Measurements from ENCODE around the gene ADAMTS17. TPM values are rescaled to one million over a fixed set of nuclear protein-coding genes. Genes with fewer than 3 reads are reported as not detected.

Gene ADAMTS17
- total RNA-seq, 2 experiments from 2014 or later: 0.81 to 1.0 TPM

DNA sequence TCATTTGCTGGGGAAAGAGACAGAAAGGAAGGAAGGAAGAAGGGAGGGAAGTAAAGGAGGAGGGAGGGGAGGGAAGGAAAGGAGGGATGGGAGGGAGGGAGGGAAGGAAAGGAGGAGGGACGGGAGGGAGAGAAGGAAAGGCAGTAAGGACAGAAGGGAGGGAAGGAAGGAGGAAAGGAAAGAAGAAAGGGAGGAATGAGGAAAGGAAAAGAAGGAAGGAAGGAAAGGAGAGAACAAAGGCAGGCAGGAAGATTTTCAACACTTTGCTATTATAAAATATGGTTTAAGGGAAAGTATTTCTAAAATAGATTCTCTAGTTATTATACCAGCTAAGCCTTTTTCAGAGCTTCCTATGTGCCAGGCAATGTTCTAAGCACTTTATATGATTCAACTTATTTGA is 330.5 kb downstream of the ADAMTS17 start:
- Mint-ChIP-seq H3K4me1 (ENCODE audit: low read depth) (no peaks in the 10 kb centered on the region), H3K27ac (no peak overlapping the region)
- CTCF ChIA-PET: no interaction called here

DNA sequence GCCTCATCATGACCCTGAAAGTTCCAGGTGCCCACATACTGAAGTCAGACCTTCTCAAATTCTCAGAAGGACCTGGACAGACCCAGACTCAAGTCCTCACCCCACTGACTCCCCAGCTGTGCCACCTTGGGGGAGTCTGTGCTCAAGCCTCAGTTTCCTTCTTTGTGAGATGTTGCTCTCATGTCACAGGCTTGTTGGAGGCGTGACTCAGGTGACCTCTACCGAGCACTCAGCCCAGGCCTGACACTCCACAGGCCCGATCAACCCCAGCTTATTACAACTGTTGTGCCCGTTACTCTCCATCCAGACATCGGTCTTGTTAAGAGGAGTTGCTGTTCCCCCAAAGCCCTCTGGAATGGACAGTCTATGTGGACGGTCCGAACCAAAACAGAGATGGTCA is 332.4 kb downstream of the ADAMTS17 start:
- Mint-ChIP-seq H3K27me3 (ENCODE audit: low read depth) (no peaks in the 10 kb centered on the region), H3K9me3 (peaks cover 3% of the 10 kb centered on the region), H3K36me3 (ENCODE audit: low read depth) (peaks cover 1% of the 10 kb centered on the region), H3K4me1 (ENCODE audit: low read depth) (no peaks in the 10 kb centered on the region), H3K27ac (no peak overlapping the region), H3K4me3 (no peak overlapping the region)
- intact Hi-C loops (cut with micrococcal nuclease): no loop called here
- CTCF ChIA-PET: no interaction called here
- DNase-seq: no peak

More for the DNA sequence above, 330.5 kb downstream of the ADAMTS17 start:
- H3K36me3 Mint-ChIP-seq (ENCODE audit: low read depth): peaks cover 1% of the 10 kb centered on the region
- intact Hi-C loops (cut with micrococcal nuclease): no loop called here
- H3K9me3 Mint-ChIP-seq: peaks cover 4% of the 10 kb centered on the region
- H3K27me3 Mint-ChIP-seq (ENCODE audit: low read depth): no peaks in the 10 kb centered on the region
- DNase-seq: no peak
- H3K4me3 Mint-ChIP-seq: no peak overlapping the region

DNA sequence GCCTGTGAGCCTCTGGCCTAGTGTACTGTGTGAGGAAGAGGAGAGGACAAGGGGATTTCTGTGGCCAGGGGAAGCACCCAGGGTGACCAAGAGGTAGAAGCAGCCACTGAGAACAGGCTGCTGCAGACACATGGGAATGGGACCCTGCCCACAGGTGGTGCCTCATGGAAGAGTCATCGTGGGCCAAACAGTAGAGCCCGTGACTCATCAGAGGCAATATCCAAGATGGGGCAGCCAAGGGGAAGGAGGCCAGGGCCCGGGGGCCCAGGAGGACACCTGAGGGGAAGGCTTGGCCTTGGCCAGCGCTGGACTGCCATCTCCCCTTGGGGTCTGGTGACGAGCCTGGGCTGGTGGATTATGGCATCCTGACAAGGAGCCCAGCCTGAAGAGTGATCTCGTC is 333.5 kb downstream of the ADAMTS17 start:
- H3K27me3 Mint-ChIP-seq (ENCODE audit: low read depth): no peaks in the 10 kb centered on the region

DNA sequence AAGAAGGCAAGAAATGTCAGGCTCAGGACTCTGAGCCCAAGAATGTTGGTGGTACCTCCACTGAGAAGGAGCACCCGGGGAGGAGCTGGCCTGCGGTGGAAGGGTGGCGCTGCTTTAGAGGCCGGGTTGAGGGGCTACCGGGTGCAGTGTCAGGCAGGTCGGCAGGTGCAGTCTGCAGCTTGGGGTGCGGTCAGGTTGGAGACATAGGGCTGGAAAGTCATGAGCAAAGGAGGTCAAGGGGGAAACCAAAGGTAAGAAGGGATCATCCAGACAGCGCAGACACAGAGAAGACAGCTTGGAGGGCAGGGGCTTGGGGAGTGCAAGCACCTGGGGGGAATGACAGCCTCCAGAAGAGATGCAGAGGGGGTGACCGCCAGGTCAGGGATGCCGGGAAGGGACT is 334.2 kb downstream of the ADAMTS17 start:
- DNase-seq: no peak
- no peak overlapping the region for H3K27ac Mint-ChIP-seq
- CTCF ChIA-PET: no interaction called here
- H3K4me1 Mint-ChIP-seq (ENCODE audit: low read depth): no peaks in the 10 kb centered on the region
- no peak overlapping the region for H3K4me3 Mint-ChIP-seq
- H3K36me3 Mint-ChIP-seq (ENCODE audit: low read depth): peaks cover 6% of the 10 kb centered on the region
- no peaks in the 10 kb centered on the region for H3K9me3 Mint-ChIP-seq
- intact Hi-C loops (cut with micrococcal nuclease): no loop called here
- H3K27me3 Mint-ChIP-seq (ENCODE audit: low read depth): no peaks in the 10 kb centered on the region

More for the DNA sequence above, 333.5 kb downstream of the ADAMTS17 start:
- Mint-ChIP-seq H3K9me3 (no peaks in the 10 kb centered on the region), H3K4me3 (no peak overlapping the region), H3K27ac (no peak overlapping the region), H3K4me1 (ENCODE audit: low read depth) (no peaks in the 10 kb centered on the region), H3K36me3 (ENCODE audit: low read depth) (peaks cover 6% of the 10 kb centered on the region)
- CTCF ChIA-PET: no interaction called here
- no peak for DNase-seq
- intact Hi-C loops (cut with micrococcal nuclease): no loop called here

DNA sequence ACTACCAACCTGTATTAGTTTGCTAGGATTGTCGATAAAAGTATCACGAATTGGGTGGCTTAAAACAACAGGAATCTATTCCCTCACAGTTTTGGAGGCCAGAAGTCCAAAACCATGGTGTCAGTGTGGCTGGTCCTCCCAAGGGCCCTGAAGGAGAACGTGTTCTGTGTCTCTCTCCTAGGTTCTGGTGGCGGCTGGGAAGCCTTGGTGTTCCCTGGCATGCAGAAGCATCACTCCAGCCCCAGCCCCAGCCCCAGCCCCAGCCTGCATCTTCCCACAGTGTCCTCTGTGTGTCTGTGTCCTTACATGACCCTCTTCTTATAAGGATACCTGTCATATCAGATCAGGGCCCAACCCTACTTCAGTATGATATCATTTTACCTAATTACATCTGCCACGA is 336.1 kb downstream of the ADAMTS17 start:
- H3K9me3 Mint-ChIP-seq: no peaks in the 10 kb centered on the region
- peaks cover 6% of the 10 kb centered on the region for H3K4me1 Mint-ChIP-seq (ENCODE audit: low read depth)
- H3K4me3 Mint-ChIP-seq: no peak overlapping the region
- DNase-seq: no peak
- H3K36me3 Mint-ChIP-seq (ENCODE audit: low read depth): peaks cover 6% of the 10 kb centered on the region
- no peaks in the 10 kb centered on the region for H3K27me3 Mint-ChIP-seq (ENCODE audit: low read depth)
- no peak overlapping the region for H3K27ac Mint-ChIP-seq
- intact Hi-C loops (cut with micrococcal nuclease): no loop called here
- CTCF ChIA-PET: no interaction called here

DNA sequence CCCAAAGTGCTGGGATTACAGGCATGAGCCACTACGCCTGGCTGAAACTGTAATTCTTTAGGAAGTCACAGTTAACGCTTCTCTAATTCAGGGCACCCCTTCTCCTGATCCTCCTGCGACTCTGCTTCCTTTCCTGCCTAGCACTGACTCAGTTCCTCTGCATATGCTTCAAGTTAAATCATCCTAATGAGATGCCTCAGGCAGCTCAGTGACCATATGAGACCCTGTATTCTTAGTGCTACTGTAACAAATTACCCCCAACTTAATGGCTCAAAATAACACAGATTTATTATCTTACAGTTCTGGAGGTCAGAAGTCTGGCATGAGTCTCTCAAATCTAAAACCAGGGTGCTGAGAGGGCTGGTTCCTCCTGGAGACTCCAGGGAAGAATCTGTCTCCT is 336.8 kb downstream of the ADAMTS17 start:
- no peaks in the 10 kb centered on the region for H3K27me3 Mint-ChIP-seq (ENCODE audit: low read depth)
- H3K36me3 Mint-ChIP-seq (ENCODE audit: low read depth): peaks cover 5% of the 10 kb centered on the region
- CTCF ChIA-PET: interaction anchor here (1.1 kb wide), 1 partner anchor 346 kb away, joined by 3 read pairs; no protein-coding TSS in a partner anchor
- DNase-seq: no peak
- H3K27ac Mint-ChIP-seq: no peak overlapping the region
- no peak overlapping the region for H3K4me3 Mint-ChIP-seq
- peaks cover 6% of the 10 kb centered on the region for H3K4me1 Mint-ChIP-seq (ENCODE audit: low read depth)
- no peaks in the 10 kb centered on the region for H3K9me3 Mint-ChIP-seq
- intact Hi-C loops (cut with micrococcal nuclease): no loop called here

DNA sequence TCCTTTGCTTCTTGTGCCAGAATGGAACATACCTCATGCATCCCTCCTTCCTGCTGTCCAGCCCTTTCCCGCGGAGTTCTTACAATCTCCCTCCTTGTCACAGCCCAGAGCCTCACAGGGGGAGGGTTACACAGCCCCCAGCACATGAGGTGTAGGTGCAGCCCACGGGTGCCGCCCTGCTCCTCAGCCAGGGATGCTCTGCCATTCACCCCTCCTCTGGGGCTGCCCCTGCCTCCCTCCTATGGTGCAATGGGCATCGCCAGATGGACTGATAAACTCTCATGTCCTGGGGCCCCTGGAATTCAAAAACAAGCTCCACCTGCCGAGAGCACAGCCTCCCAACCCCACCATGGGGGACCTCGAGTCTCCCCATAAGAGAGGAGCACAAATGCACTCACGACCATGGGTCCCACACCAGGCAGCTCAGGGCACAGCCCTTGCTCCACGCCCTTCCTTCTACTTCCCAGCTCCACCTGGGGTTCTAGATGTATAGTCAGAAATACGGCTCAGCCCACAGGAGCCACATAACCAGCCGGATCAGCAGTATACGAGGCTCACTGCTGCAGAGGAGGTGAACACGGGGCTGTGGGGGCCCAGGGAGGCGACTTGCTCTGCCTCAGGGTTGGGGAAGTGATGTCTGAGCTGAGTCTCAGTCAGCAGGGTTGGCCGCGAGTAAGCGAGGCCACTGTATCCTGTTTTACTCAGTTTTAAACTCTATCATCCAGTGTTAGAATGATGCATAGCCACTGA is 338.8 kb downstream of the ADAMTS17 start:
- CTCF ChIA-PET: interaction anchor here (0.6 kb wide), 1 partner anchor 157 kb away, joined by 3 read pairs; no protein-coding TSS in a partner anchor
- no peak overlapping the region for H3K4me3 Mint-ChIP-seq
- no peaks in the 10 kb centered on the region for H3K27me3 Mint-ChIP-seq (ENCODE audit: low read depth)
- DNase-seq: no peak
- H3K9me3 Mint-ChIP-seq: no peaks in the 10 kb centered on the region
- intact Hi-C loops (cut with micrococcal nuclease): no loop called here
- H3K36me3 Mint-ChIP-seq (ENCODE audit: low read depth): peaks cover 4% of the 10 kb centered on the region
- peaks cover 6% of the 10 kb centered on the region for H3K4me1 Mint-ChIP-seq (ENCODE audit: low read depth)
- H3K27ac Mint-ChIP-seq: no peak overlapping the region

DNA sequence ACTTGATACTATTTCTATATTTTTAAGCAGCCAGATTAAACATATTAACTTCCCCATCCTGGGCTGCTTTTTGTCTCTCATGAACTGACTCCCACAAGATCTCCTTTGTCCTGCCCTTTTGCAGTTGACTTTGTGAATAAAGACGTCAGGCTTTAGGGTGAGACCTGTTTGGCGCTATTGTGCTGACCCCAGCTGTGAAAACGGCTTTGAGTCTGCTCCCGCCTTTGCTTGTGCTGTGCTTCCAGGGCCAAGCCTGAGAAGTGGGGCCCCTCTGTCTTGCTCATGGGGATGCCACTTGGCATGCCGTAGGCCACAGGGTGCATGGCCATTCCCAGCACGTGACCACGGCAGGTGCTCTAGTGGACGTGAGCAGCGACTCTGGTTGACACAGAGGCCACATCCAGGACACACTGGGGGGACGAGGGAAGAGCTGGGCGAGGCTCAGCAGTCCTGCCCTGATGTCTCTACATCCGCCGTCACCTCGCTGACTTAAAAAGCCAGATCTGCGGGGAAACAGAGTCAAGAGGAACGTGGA is 339.6 kb downstream of the ADAMTS17 start:
- Mint-ChIP-seq H3K4me3 (no peak overlapping the region), H3K36me3 (ENCODE audit: low read depth) (peaks cover 4% of the 10 kb centered on the region), H3K27me3 (ENCODE audit: low read depth) (no peaks in the 10 kb centered on the region), H3K27ac (no peak overlapping the region), H3K4me1 (ENCODE audit: low read depth) (peaks cover 6% of the 10 kb centered on the region), H3K9me3 (no peaks in the 10 kb centered on the region)
- DNase-seq: no peak
- intact Hi-C loops (cut with micrococcal nuclease): no loop called here
- CTCF ChIA-PET: interaction anchor here (0.6 kb wide), 1 partner anchor 158 kb away, joined by 3 read pairs; no protein-coding TSS in a partner anchor

DNA sequence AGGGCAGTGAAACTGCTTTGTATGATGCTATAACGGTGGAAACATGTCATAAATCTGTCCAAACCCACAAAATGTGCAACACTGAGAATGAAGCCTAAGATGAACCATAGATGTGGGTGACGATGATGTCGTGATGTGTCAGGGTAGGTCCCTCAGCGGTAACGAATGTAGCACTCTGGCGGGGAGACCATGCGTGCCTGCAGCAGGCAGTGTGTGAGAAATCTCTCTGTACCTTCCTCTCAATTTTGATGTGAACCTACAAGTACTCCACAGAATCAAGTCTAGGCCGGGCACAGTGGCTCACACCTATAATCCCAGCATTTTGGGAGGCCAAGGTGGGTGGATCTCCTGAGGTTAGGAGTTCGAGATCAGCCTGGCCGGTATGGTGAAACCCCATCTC is 340.4 kb downstream of the ADAMTS17 start:
- Mint-ChIP-seq H3K4me1 (ENCODE audit: low read depth) (peaks cover 6% of the 10 kb centered on the region), H3K9me3 (no peaks in the 10 kb centered on the region), H3K4me3 (no peak overlapping the region), H3K27me3 (ENCODE audit: low read depth) (no peaks in the 10 kb centered on the region), H3K36me3 (ENCODE audit: low read depth) (peaks cover 4% of the 10 kb centered on the region), H3K27ac (no peak overlapping the region)
- CTCF ChIA-PET: no interaction called here
- intact Hi-C loops (cut with micrococcal nuclease): no loop called here
- DNase-seq: peak; percentile 53

DNA sequence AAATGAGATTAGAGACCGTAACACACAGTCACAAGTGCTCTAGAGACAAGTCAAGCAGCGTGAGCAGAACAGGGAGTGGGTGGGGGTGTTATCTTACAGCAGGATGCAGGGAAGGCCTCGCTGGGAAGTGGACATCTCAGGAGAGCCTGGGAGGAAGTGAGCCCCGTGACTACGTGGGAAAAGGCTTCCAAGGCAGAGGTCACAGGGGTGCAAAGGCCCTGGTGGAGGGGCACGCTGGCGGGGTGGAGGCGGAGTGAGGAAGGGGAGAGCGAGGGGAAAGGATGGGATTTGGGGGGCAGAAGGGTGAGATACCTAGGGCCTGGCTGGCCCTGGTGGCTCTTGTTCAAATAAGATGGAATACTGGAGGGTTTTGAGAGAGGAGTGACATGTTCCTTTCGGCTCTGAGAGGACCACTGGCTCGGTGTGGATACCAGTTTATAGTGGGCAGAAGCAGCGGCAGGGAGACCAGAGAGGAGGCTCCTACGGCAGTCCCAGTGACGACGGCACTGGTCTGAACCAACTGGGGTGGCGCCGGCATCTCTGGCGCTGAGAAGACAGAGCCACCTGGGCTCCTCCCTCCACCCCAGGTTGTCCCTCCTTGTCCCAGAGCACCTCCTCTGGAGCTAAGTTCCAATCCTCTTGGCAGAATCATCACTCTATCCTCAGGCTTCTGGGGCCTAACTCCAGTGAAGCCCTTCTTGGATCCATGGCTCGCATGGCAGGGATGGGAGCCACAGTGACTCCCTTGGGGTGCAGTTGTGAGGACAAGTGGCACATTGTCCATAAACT is 342.3 kb downstream of the ADAMTS17 start:
- H3K27ac Mint-ChIP-seq: no peak overlapping the region
- peaks cover 6% of the 10 kb centered on the region for H3K36me3 Mint-ChIP-seq (ENCODE audit: low read depth)
- H3K4me1 Mint-ChIP-seq (ENCODE audit: low read depth): peaks cover 6% of the 10 kb centered on the region
- CTCF ChIA-PET: no interaction called here
- no peak for DNase-seq
- H3K9me3 Mint-ChIP-seq: no peaks in the 10 kb centered on the region
- no peak overlapping the region for H3K4me3 Mint-ChIP-seq
- intact Hi-C loops (cut with micrococcal nuclease): no loop called here
- H3K27me3 Mint-ChIP-seq (ENCODE audit: low read depth): no peaks in the 10 kb centered on the region

DNA sequence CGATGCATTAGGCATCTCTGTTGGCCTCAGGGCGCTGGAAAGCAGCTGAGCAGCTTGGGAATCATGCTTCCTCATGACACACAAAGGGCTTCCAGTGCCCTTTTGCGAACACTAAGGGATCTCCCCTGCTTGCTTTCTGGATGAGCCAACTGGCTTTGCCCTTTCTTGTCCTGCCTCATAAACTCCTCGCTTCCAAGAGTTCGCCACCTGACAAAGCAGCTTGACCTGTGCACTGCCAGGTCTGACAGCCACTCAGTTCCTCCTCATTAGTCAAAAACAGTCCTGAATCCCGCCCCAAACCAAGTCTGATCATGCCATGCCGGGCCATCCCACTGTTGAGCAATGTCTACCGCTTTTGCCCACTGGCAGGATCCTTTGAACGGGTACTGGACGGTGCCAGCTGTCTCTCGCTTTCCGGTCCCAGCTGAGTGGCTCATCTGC is 343.1 kb downstream of the ADAMTS17 start:
- no peak for DNase-seq
- Mint-ChIP-seq H3K4me1 (ENCODE audit: low read depth) (peaks cover 6% of the 10 kb centered on the region), H3K4me3 (no peak overlapping the region), H3K36me3 (ENCODE audit: low read depth) (peaks cover 3% of the 10 kb centered on the region), H3K9me3 (no peaks in the 10 kb centered on the region), H3K27me3 (ENCODE audit: low read depth) (no peaks in the 10 kb centered on the region), H3K27ac (no peak overlapping the region)
- intact Hi-C loops (cut with micrococcal nuclease): no loop called here
- CTCF ChIA-PET: no interaction called here

DNA sequence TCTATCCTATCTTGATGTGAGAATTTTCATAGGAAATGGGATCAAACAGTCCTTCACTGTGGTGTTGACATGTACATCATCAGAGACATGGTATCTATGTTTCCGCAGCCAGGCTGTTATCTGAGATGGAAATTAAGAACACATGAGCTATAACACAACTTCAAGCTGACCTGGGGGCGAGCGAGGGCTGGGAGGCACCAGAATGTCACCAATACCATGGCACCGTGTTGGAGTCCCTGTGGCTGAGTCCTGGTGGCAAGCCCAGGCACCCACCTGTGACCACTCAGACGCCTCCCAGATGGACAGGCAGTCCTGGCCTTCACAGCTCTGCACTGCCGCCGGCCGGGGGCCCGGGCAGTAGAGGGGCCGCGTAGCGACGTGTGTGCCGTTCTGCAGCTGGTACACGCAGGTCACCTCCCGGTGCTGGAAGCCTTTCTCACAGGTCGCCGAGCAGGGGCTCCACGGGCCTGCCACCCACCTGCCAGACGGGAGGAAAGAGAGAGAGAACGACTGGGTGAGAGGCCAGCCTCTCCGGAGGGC is 344.6 kb downstream of the ADAMTS17 start:
- Mint-ChIP-seq H3K4me3 (no peak overlapping the region), H3K36me3 (ENCODE audit: low read depth) (peaks cover 8% of the 10 kb centered on the region), H3K27ac (no peak overlapping the region), H3K27me3 (ENCODE audit: low read depth) (no peaks in the 10 kb centered on the region), H3K4me1 (ENCODE audit: low read depth) (peaks cover 6% of the 10 kb centered on the region), H3K9me3 (no peaks in the 10 kb centered on the region)
- intact Hi-C loops (cut with micrococcal nuclease): no loop called here
- no peak for DNase-seq
- CTCF ChIA-PET: no interaction called here

Data from activated naive CD4-positive, alpha-beta T cell treated with anti-CD3 and anti-CD28 coated beads for 36 hours (primary cell).